ENCODE measurements around the gene MTMR10.

Gene MTMR10

GRCh38 chr15:30991255-30992235 is at the start of gene MTMR10:
Gene MTMR10, minus strand, starts transcription at chr15:30991628. Its CDS starts 122 bp downstream, at chr15:30991506.
- peak; percentile 70 for DNase-seq

GRCh38 chr15:31040611-31041010 is 49.2 kb upstream of the MTMR10 start:
- no peak for DNase-seq

GRCh38 chr15:31039961-31040360 is 48.5 kb upstream of the MTMR10 start:
- DNase-seq = no peak

- DNase-seq = no peak
These were observed 46.5 kb upstream of the MTMR10 start for GRCh38 chr15:31037731-31038477.

- DNase-seq = no peak
These were observed 45.4 kb upstream of the MTMR10 start for GRCh38 chr15:31036783-31037182.

- DNase-seq = no peak
These were observed 44.2 kb upstream of the MTMR10 start for GRCh38 chr15:31035610-31036009.

- no peak for DNase-seq
These were observed 42.7 kb upstream of the MTMR10 start for GRCh38 chr15:31034152-31034551.

GRCh38 chr15:31032961-31033371 is 41.5 kb upstream of the MTMR10 start:
- DNase-seq = no peak

- no peak for DNase-seq
These were observed 40.1 kb upstream of the MTMR10 start for GRCh38 chr15:31031471-31032067.

- DNase-seq = no peak
These were observed 36.6 kb upstream of the MTMR10 start for GRCh38 chr15:31027910-31028578.

GRCh38 chr15:31025996-31026395 is 34.6 kb upstream of the MTMR10 start:
- no peak for DNase-seq

- no peak for DNase-seq
These were observed 33.6 kb upstream of the MTMR10 start for GRCh38 chr15:31024979-31025378.

GRCh38 chr15:31024330-31024729 is 32.9 kb upstream of the MTMR10 start:
- no peak for DNase-seq

- DNase-seq = no peak
These were observed 32.4 kb upstream of the MTMR10 start for GRCh38 chr15:31023841-31024240.

GRCh38 chr15:31021067-31021665 is 29.7 kb upstream of the MTMR10 start:
- no peak for DNase-seq

GRCh38 chr15:31020542-31020941 is 29.1 kb upstream of the MTMR10 start:
- DNase-seq = no peak

GRCh38 chr15:31019986-31020385 is 28.6 kb upstream of the MTMR10 start:
- no peak for DNase-seq

- no peak for DNase-seq
These were observed 25.9 kb upstream of the MTMR10 start for GRCh38 chr15:31017311-31017710.

GRCh38 chr15:31016446-31016915 is 25.1 kb upstream of the MTMR10 start:
- DNase-seq = no peak

- DNase-seq = no peak
These were observed 23.1 kb upstream of the MTMR10 start for GRCh38 chr15:31014608-31014925.

- no peak for DNase-seq
These were observed 22.6 kb upstream of the MTMR10 start for GRCh38 chr15:31013863-31014607.

- DNase-seq = no peak
These were observed 21.0 kb upstream of the MTMR10 start for GRCh38 chr15:31012455-31012854.
